ENCODE results near the gene ALAS2. TPM values are rescaled to one million over a fixed set of nuclear protein-coding genes. Genes with fewer than 3 reads are reported as not detected.
"Not testable (repeated sequence)": the region's sequence is repeated elsewhere in the genome, so short reads cannot be mapped to it uniquely, and the experiment has no call there.

The ALAS2 gene
- total RNA-seq, 4 donors from 2014 or later = not detected

DNA sequence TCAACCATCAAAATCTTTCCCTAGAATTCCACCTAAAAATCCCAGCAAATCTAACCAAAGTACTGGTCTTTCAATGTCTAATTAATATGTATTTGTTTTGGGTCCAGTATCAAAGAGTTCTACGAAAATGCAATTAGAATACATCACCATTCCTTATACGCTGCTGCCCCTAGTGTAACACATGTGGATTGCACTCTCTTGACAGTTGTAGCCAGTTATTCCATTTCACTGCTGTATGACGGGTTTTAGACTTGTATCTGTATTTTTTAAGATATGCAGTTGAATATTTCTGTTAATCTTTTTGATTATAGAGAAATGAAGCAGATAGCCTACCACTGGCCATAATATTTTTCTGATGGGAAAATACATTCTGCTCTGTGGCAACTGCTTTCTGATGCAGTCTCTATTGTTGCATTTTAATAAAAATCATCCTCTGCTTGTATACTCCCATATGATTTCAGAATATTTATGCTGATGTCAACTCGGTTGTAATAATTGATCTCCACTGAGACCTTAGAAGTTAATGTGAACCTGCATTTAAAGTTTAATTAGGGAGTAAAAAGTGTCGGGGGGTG, 27.0 kb upstream of the ALAS2 start:
- Histone ChIP-seq H3K9me3 (no peaks in the 10 kb centered on the region), H3K27ac (no peak overlapping the region), H3K4me1 (no peaks in the 10 kb centered on the region), H3K27me3 (no peaks in the 10 kb centered on the region), H3K4me3 (peak overlapping the region in 1 of 4 donors; percentile 25), H3K36me3 (no peaks in the 10 kb centered on the region)
- no peak for DNase-seq
- TF ChIP-seq, protein P1, sequence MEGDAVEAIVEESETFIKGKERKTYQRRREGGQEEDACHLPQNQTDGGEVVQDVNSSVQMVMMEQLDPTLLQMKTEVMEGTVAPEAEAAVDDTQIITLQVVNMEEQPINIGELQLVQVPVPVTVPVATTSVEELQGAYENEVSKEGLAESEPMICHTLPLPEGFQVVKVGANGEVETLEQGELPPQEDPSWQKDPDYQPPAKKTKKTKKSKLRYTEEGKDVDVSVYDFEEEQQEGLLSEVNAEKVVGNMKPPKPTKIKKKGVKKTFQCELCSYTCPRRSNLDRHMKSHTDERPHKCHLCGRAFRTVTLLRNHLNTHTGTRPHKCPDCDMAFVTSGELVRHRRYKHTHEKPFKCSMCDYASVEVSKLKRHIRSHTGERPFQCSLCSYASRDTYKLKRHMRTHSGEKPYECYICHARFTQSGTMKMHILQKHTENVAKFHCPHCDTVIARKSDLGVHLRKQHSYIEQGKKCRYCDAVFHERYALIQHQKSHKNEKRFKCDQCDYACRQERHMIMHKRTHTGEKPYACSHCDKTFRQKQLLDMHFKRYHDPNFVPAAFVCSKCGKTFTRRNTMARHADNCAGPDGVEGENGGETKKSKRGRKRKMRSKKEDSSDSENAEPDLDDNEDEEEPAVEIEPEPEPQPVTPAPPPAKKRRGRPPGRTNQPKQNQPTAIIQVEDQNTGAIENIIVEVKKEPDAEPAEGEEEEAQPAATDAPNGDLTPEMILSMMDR (IDR thresholded peaks at IDR 0.05) = peak; percentile 60 to 86 (median 67)
- TF ChIP-seq EP300 (IDR thresholded peaks at IDR 0.05; ENCODE audit: low read depth) = no peak
- no peak for TF ChIP-seq POLR2A (IDR thresholded peaks at IDR 0.05)
- no peak for TF ChIP-seq POLR2AphosphoS5 (IDR thresholded peaks at IDR 0.05)
- 26 to 28% methylated on average over 3 to 5 of the region's 5 CpGs for WGBS, 2 donors (ENCODE audit: low coverage in 1 of 2)
- in situ Hi-C loops (cut with MboI; ENCODE audit: low pct_ligation_motif_present in 1 of 4, low pct_unique_long_range_greater_than_20kb in 1 of 4, low sequenced_read_pairs in 3 of 4) = loop anchor here in 2 of 4 donors (25.0 kb wide), 2 partner anchors 170 to 420 kb away; no protein-coding TSS in a partner anchor
- intact Hi-C loops (cut with DNase I; ENCODE audit: low total_unique reads) = loop anchor here (5.0 kb wide), 1 partner anchor 165 kb away; no protein-coding TSS in a partner anchor

DNA sequence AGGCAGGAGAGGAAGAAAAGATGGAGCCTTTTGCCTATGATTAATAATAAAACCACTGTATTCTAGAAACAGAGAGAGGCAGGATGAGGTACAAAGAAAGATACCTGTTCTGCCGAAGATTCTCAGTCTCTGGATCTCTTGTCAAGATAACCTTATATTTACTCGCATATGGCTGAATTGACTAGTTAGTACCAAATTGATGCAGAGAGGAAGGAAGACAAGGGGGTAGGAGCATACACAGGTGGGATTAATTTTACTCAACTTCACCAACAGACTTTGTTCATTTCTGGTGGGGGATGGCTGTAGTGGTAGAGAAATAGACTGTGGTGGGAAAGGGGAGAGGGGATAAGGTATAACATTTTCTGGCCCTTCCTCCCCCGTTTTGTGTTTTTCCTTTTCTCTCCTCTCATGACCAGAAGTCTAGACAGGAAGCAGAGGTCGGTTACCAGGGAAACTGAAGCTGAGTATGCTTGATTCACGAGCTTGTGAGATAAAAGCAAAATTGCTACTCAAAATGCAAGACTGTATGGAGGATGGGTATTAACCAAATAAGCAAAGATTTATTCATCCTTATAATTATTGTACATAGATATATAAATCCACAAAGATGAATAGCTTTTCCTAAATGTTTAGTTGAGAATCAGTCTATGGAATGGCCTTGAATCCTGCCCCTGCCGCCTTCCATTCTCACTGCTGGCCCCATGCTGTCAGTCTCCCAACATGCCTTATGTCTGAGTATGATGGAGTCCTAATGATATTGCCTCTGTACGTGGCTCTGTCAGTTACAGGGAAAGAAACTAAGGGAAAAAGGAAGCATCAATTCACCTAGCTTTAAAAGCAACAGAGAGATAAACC, 26.3 kb upstream of the ALAS2 start:
- WGBS, 2 donors (ENCODE audit: low coverage in 1 of 2) = 34% methylated on average over 7 of the region's 7 CpGs; no CpG with 5 or more reads in 1 of the 2 donors
- TF ChIP-seq EP300 (IDR thresholded peaks at IDR 0.05; ENCODE audit: low read depth) (no peak), POLR2AphosphoS5 (IDR thresholded peaks at IDR 0.05) (no peak), POLR2A (IDR thresholded peaks at IDR 0.05) (no peak)
- TF ChIP-seq, protein P1 (IDR thresholded peaks at IDR 0.05) = no peak
- in situ Hi-C loops (cut with MboI; ENCODE audit: low pct_ligation_motif_present in 1 of 4, low pct_unique_long_range_greater_than_20kb in 1 of 4, low sequenced_read_pairs in 3 of 4) (loop anchor here in 2 of 4 donors (25.0 kb wide), 2 partner anchors 170 to 420 kb away; no protein-coding TSS in a partner anchor), intact Hi-C loops (cut with DNase I; ENCODE audit: low total_unique reads) (loop anchor here (5.0 kb wide), 1 partner anchor 165 kb away; no protein-coding TSS in a partner anchor)
- no peaks in the 10 kb centered on the region for H3K27me3 ChIP-seq
- no peak overlapping the region for H3K27ac ChIP-seq
- no peaks in the 10 kb centered on the region for H3K36me3 ChIP-seq
- H3K9me3 ChIP-seq = no peaks in the 10 kb centered on the region
- peak overlapping the region in 1 of 4 donors; percentile 25 for H3K4me3 ChIP-seq
- H3K4me1 ChIP-seq = no peaks in the 10 kb centered on the region
- DNase-seq = no peak

DNA sequence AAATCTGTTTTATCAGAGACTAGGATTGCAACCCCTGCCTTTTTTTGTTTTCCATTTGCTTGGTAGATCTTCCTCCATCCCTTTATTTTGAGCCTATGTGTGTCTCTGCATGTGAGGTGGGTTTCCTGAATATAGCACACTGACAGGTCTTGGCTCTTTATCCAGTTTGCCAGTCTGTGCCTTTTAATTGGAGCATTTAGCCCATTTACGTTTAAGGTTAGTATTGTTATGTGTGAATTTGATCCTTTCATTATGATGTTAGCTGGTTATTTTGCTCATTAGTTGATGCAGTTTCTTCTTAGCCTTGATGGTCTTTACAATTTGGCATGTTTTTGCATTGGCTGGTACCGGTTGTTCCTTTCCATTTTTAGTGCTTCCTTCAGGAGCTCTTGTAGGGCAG, 19.8 kb upstream of the ALAS2 start:
- intact Hi-C loops (cut with DNase I; ENCODE audit: low total_unique reads); DNase-seq; H3K4me1 ChIP-seq; H3K4me3 ChIP-seq; H3K36me3 ChIP-seq; H3K9me3 ChIP-seq; H3K27me3 ChIP-seq; H3K27ac ChIP-seq: not testable (repeated sequence)
- in situ Hi-C loops (cut with MboI; ENCODE audit: low pct_ligation_motif_present in 1 of 4, low pct_unique_long_range_greater_than_20kb in 1 of 4, low sequenced_read_pairs in 3 of 4) = loop anchor here in 2 of 4 donors (25.0 kb wide), 2 partner anchors 163 to 413 kb away; no protein-coding TSS in a partner anchor
- WGBS, 2 donors (ENCODE audit: low coverage in 1 of 2) = 80 to 83% methylated on average over 1 to 2 of the region's 2 CpGs

DNA sequence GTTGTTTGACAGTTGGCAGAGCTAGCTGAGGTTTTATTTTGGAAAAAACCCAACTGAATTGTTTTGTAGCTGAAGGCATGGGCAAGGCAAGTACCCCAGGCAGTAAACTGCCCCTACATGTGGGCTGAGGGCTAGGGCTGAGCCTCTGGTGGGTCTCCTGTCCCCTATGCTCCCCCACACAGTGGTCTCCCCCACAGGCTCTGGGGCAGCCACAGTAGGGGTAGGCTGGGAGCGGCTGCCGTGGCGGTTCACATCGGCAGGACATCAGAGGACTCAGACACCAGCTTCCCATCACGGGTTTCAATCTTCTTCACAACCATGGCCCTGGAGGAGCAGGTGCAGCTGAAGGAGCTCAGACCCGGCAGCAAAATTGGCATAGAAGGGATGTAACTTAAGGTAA, 10.7 kb upstream of the ALAS2 start:
- in situ Hi-C loops (cut with MboI; ENCODE audit: low pct_ligation_motif_present in 1 of 4, low pct_unique_long_range_greater_than_20kb in 1 of 4, low sequenced_read_pairs in 3 of 4) = no loop called here
- no peaks in the 10 kb centered on the region for H3K4me1 ChIP-seq
- intact Hi-C loops (cut with DNase I; ENCODE audit: low total_unique reads) = no loop called here
- WGBS, 2 donors (ENCODE audit: low coverage in 1 of 2) = 94% methylated on average over 6 of the region's 6 CpGs; no CpG with 5 or more reads in 1 of the 2 donors
- H3K9me3 ChIP-seq = no peaks in the 10 kb centered on the region
- no peak overlapping the region for H3K27ac ChIP-seq
- TF ChIP-seq POLR2AphosphoS5 (IDR thresholded peaks at IDR 0.05) = no peak
- TF ChIP-seq, protein P1 (IDR thresholded peaks at IDR 0.05) = no peak
- TF ChIP-seq POLR2A (IDR thresholded peaks at IDR 0.05) = no peak
- TF ChIP-seq EP300 (IDR thresholded peaks at IDR 0.05; ENCODE audit: low read depth) = no peak
- DNase-seq = no peak
- H3K27me3 ChIP-seq = no peaks in the 10 kb centered on the region
- no peak overlapping the region for H3K4me3 ChIP-seq
- H3K36me3 ChIP-seq = no peaks in the 10 kb centered on the region
